B cell (primary cell): Measurements from ENCODE around the gene OR1I1. TPM values are rescaled to one million over a fixed set of nuclear protein-coding genes. Genes with fewer than 3 reads are reported as not detected.

ENCODE experiments used
- ATAC-seq: fragments of 200-7000 bp; cut with Tn5 transposase; one replicate; pipeline ENCODE4 v1.10.0; 2021; ENCODE audit warnings: low read depth, mild to moderate bottlenecking, moderate number of reproducible peaks, moderate library complexity
- CTCF ChIA-PET: fragments of 350-600 bp; sonication (Branson Sonifier 250); formaldehyde crosslinking; loops from one replicate; lab custom pipeline; 2021; ENCODE audit warnings: antibody characterized with exemption, inconsistent platforms; lab: Charles Lee
- POLR2A ChIA-PET: fragments of 350-600 bp; sonication (Branson Sonifier 250); formaldehyde crosslinking; loops from one replicate; lab custom pipeline; 2021; ENCODE audit warnings: antibody characterized with exemption; lab: Charles Lee
- DNase-seq: peaks from one replicate; pipeline ENCODE4 v3.0.0; 2013
- H2AFZ ChIP-seq: 2 replicates; pipeline ENCODE4 v1.6.1; 2012; ENCODE audit warnings: mild to moderate bottlenecking, low read depth, low read length; ENCODE audit not compliant: insufficient read depth, poor library complexity, severe bottlenecking
- H3K27ac ChIP-seq, 2 donors: 1 replicate in 1 of 2; 2 replicates in 1 of 2; pipeline ENCODE4 v1.5.1; 2012 to 2013; ENCODE audit warnings: low read length in 2 of 2, mild to moderate bottlenecking in 2 of 2, moderate library complexity in 1 of 2
- H3K27me3 ChIP-seq, 4 experiments: fragments of 200-600 bp in 1 of 4; sonication (generic) in 1 of 4; replicated peaks in 1 of 4; 1 replicate in 2 of 4; 2 replicates in 2 of 4; pipeline versions ENCODE4 v1.6.1 to v1.7.0; 2013 to 2016; ENCODE audit warnings: low read length in 3 of 4, mild to moderate bottlenecking in 2 of 4, mixed read lengths in 1 of 4, moderate library complexity in 1 of 4; ENCODE audit not compliant: insufficient read depth in 4 of 4, control insufficient read depth in 3 of 4; ENCODE audit errors: control extremely low read depth in 1 of 4
- H3K36me3 ChIP-seq, 2 experiments: replicated peaks in 1 of 2; 1 replicate in 1 of 2; 2 replicates in 1 of 2; pipeline versions ENCODE4 v1.6.1 to v1.7.1; 2013; ENCODE audit warnings: low read length in 1 of 2; ENCODE audit not compliant: insufficient read depth in 2 of 2, control insufficient read depth in 1 of 2; ENCODE audit errors: control extremely low read depth in 1 of 2, extremely low read depth in 1 of 2
- H3K4me1 ChIP-seq, 2 donors: fragments of 200-600 bp in 1 of 2; sonication (generic) in 1 of 2; 1 replicate in 1 of 2; 2 replicates in 1 of 2; pipeline versions ENCODE4 v1.5.1 to v1.6.1; 2013 to 2017; ENCODE audit warnings: low read length in 2 of 2; ENCODE audit not compliant: control insufficient read depth in 2 of 2, insufficient read depth in 2 of 2
- H3K4me2 ChIP-seq: replicated peaks from 2 replicates; pipeline ENCODE3; 2012; ENCODE audit warnings: mild to moderate bottlenecking, low read depth, low read length; ENCODE audit not compliant: poor library complexity, severe bottlenecking
- H3K4me3 ChIP-seq, 5 experiments: fragments of 200-600 bp in 1 of 5; sonication (generic) in 1 of 5; 1 replicate in 3 of 5; 2 replicates in 2 of 5; pipeline versions ENCODE4 v1.5.1 to v1.7.0; 2011 to 2016; ENCODE audit warnings: low read length in 4 of 5, mild to moderate bottlenecking in 4 of 5, low read depth in 2 of 5, control low read depth in 1 of 5, moderate library complexity in 1 of 5; ENCODE audit not compliant: insufficient read depth in 1 of 5; ENCODE audit errors: control extremely low read depth in 1 of 5, extremely low read depth in 1 of 5
- H3K79me2 ChIP-seq: fragments of 200-600 bp; sonication (generic); one replicate; pipeline ENCODE4 v1.6.0; 2016; ENCODE audit warnings: low read length; ENCODE audit not compliant: control insufficient read depth, insufficient read depth
- H3K9ac ChIP-seq: fragments of 200-600 bp; sonication (generic); 2 replicates; pipeline ENCODE4 v1.6.1; 2017; ENCODE audit warnings: mild to moderate bottlenecking, low read length, moderate library complexity
- H3K9me3 ChIP-seq, 3 donors: one replicate each; pipeline versions ENCODE4 v1.6.1 to v1.7.1; 2013; ENCODE audit warnings: low read length in 2 of 3; ENCODE audit not compliant: control insufficient read depth in 2 of 3, insufficient read depth in 1 of 3; ENCODE audit errors: control extremely low read depth in 1 of 3
- H4K20me1 ChIP-seq: 2 replicates; pipeline ENCODE4 v1.6.0; 2012; ENCODE audit warnings: mild to moderate bottlenecking, low read length; ENCODE audit not compliant: insufficient read depth, control insufficient read depth, poor library complexity, severe bottlenecking
- H3K27ac Mint-ChIP-seq: one replicate; pipeline ENCODE4 v1.8.0; 2021; ENCODE audit warnings: mixed read lengths
- H3K27me3 Mint-ChIP-seq: one replicate; pipeline ENCODE4 v1.8.0; 2021; ENCODE audit warnings: mixed read lengths
- H3K4me1 Mint-ChIP-seq: one replicate; pipeline ENCODE4 v1.8.0; 2021; ENCODE audit warnings: mixed read lengths
- H3K4me3 Mint-ChIP-seq: one replicate; pipeline ENCODE4 v1.8.0; 2021; ENCODE audit warnings: mixed read lengths
- H3K9me3 Mint-ChIP-seq: one replicate; pipeline ENCODE4 v1.8.0; 2022; ENCODE audit warnings: mixed read lengths; ENCODE audit not compliant: insufficient read depth
- EZH2 ChIP-seq: IDR thresholded peaks from 2 replicates; pipeline ENCODE4 v1.6.1; 2012; ENCODE audit warnings: borderline replicate concordance, low read depth, mild to moderate bottlenecking, moderate library complexity, low read length; ENCODE audit not compliant: insufficient read depth, poor library complexity, severe bottlenecking
- WGBS: methylation state at CpG from one replicate; pipeline ENCODE4 v1.1.5; 2013; ENCODE audit warnings: missing lambda C conversion rate; ENCODE audit not compliant: insufficient coverage; 5-methylcytosine and 5-hydroxymethylcytosine counted together
- intact Hi-C: fragments of 100-400 bp; cut with micrococcal nuclease; formaldehyde crosslinking; loops from one replicate; pipeline ENCODE4 v1.10.0; 2022
- polyA plus RNA-seq: library from polyadenylated mRNA; depleted of rRNA; stranded (reverse); fragments of >200 nt; gene quantifications from 2 replicates; pipeline ENCODE4 v1.2.3, GENCODE V29; 2012
- total RNA-seq, 2 donors: library from RNA; stranded (reverse); fragments of 120-200 nt in 1 of 2; gene quantifications; 1 replicate in 1 of 2; 2 replicates in 1 of 2; pipeline versions ENCODE4 v1.2.3 to v1.2.4, GENCODE V29; 2013 to 2022
- TF ChIP-seq, protein P1 (sequence below): fragments of 200-600 bp; IDR thresholded peaks from one replicate; pipeline ENCODE4 v1.8.0; 2022; ENCODE audit warnings: antibody characterized with exemption, mild to moderate bottlenecking

OR1I1 gene
- total and polyA plus RNA-seq, 2 donors (not counting 1 experiment from before 2014, with no cell fraction given), result not detected

DNA sequence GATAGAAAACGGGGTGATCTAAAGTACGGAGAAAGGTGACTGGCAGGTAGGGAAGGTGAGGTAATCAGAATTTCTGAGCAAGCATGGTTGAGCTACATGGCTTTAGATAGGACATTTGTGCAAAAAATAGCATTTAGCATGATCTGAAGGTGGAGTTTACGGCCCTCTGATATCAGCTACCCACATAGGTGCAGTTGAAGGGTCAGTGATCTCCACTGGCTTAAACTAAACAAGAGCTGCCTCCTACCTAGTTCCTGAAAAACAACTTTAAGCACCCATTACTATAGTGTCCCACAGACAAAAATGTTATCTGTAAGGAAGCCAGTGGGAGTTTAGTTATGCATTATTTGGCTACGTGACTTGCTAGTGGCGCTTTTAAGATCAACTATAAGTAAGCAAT, 33.9 kb upstream of the OR1I1 start:
- Mint-ChIP-seq H3K4me3 (no peak overlapping the region), H3K4me1 (no peaks in the 10 kb centered on the region), H3K27ac (no peak overlapping the region), H3K9me3 (peaks cover 7% of the 10 kb centered on the region), H3K27me3 (peaks cover 42% of the 10 kb centered on the region)
- intact Hi-C loops, result no loop called here
- no peak overlapping the region for H3K27ac ChIP-seq
- ChIA-PET CTCF (no interaction called here), POLR2A (no interaction called here)
- WGBS, result no CpG with 5 or more reads among the region's 5 CpGs
- DNase-seq (no peak), ATAC-seq (no peak)
- no peaks in the 10 kb centered on the region for H3K9me3 ChIP-seq
- H3K79me2 ChIP-seq, result no peaks in the 10 kb centered on the region
- no peaks in the 10 kb centered on the region for H3K36me3 ChIP-seq
- H2AFZ ChIP-seq, result no peak overlapping the region
- no peak overlapping the region for H3K4me3 ChIP-seq
- no peaks in the 10 kb centered on the region for H3K27me3 ChIP-seq
- H3K4me2 ChIP-seq, result no peak overlapping the region
- no peaks in the 10 kb centered on the region for H4K20me1 ChIP-seq
- H3K9ac ChIP-seq, result no peak overlapping the region
- TF ChIP-seq, protein P1, sequence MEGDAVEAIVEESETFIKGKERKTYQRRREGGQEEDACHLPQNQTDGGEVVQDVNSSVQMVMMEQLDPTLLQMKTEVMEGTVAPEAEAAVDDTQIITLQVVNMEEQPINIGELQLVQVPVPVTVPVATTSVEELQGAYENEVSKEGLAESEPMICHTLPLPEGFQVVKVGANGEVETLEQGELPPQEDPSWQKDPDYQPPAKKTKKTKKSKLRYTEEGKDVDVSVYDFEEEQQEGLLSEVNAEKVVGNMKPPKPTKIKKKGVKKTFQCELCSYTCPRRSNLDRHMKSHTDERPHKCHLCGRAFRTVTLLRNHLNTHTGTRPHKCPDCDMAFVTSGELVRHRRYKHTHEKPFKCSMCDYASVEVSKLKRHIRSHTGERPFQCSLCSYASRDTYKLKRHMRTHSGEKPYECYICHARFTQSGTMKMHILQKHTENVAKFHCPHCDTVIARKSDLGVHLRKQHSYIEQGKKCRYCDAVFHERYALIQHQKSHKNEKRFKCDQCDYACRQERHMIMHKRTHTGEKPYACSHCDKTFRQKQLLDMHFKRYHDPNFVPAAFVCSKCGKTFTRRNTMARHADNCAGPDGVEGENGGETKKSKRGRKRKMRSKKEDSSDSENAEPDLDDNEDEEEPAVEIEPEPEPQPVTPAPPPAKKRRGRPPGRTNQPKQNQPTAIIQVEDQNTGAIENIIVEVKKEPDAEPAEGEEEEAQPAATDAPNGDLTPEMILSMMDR, result no peak
- no peak for TF ChIP-seq EZH2
- H3K4me1 ChIP-seq, result no peaks in the 10 kb centered on the region

DNA sequence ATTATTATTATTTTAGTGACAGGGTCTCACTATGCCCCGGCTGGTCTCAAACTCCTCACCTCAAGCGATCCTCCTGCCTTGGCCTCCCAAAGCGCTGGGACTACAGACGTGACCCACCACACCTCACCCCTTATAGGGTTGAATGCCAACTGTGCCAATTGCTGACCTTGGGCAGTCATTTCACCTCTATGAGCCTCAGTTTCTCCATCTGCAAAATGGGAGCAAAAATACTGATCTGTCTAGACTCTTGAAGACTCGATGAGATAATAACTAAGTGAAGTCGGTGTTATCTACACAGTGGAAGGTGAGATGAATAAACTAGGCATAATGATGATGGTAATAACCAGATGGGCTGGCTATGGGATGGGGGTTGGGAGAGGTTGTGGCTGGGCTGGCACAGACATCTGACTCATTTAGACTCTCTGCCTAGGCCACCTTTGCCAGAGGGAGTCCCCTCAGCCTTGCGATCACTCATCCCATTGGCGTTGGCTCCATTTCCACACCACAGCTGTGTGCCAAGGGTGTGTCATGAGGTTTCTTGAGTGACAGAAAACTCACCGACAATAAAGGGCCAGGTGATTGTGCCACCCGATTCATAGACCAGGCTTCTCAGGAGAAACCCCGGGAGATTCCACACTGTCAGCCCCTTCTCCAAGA, 33.0 kb upstream of the OR1I1 start, which contains the start of gene CASP14:
CASP14 (plus strand) TSS at position 596 of the 657 bp plus-strand sequence. CDS start 2,772 bp downstream, outside the sequence.
- WGBS, result 92% methylated on average over 9 of the region's 11 CpGs
- no peak for ATAC-seq
- H3K27ac Mint-ChIP-seq, result no peak within 1 kb of the TSS
- Histone ChIP-seq H3K4me1 (no peaks in the 10 kb centered on the region), H3K4me3 (no peak within 1 kb of the TSS), H3K36me3 (no peaks in the 10 kb centered on the region), H3K9me3 (peaks cover 0 to 5% (median 0%) of the 10 kb centered on the region in 3 donors), H3K79me2 (no peaks in the 10 kb centered on the region), H2AFZ (no peak within 1 kb of the TSS), H3K27ac (no peak within 1 kb of the TSS), H3K27me3 (no peaks in the 10 kb centered on the region), H4K20me1 (no peaks in the 10 kb centered on the region), H3K9ac (no peak within 1 kb of the TSS), H3K4me2 (no peak within 1 kb of the TSS)
- DNase-seq, result no peak
- peaks cover 38% of the 10 kb centered on the region for H3K27me3 Mint-ChIP-seq
- H3K9me3 Mint-ChIP-seq, result peaks cover 7% of the 10 kb centered on the region
- intact Hi-C loops, result no loop called here
- no peaks in the 10 kb centered on the region for H3K4me1 Mint-ChIP-seq
- H3K4me3 Mint-ChIP-seq, result no peak within 1 kb of the TSS
- ChIA-PET CTCF (no interaction called here), POLR2A (no interaction called here)
- no peak for TF ChIP-seq EZH2
- TF ChIP-seq, protein P1, result no peak
